ENCODE measurements around the gene PACSIN2.

The PACSIN2 gene

DNA sequence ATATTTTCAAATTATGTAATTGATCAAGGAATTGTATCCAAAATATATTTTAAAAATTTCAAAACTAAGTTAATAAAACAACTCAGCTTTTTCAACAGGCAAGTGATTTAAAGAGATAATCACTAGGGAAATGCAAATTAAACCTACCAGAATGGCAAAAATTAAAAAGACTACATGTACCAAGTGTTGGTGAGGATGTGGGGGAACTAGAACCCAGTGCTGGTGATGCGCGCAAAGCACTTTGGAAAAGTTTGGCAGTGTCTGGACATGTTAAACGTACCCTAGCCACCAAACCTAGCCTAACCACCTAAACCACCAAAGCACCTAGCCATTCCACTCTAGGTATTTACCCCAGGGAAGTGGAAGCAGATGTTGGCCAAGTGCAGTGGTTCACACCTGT, 22.9 kb downstream of the PACSIN2 start:
- Mint-ChIP-seq H3K4me3 (no peak overlapping the region), H3K4me1 (peaks cover 50% of the 10 kb centered on the region), H3K9me3 (peaks cover 8% of the 10 kb centered on the region), H3K27me3 (ENCODE audit: low read depth, poor library complexity) (no peaks in the 10 kb centered on the region), H3K27ac (no peak overlapping the region), H3K36me3 (ENCODE audit: low read depth) (peaks cover 26% of the 10 kb centered on the region)
- TF ChIP-seq, protein P1, sequence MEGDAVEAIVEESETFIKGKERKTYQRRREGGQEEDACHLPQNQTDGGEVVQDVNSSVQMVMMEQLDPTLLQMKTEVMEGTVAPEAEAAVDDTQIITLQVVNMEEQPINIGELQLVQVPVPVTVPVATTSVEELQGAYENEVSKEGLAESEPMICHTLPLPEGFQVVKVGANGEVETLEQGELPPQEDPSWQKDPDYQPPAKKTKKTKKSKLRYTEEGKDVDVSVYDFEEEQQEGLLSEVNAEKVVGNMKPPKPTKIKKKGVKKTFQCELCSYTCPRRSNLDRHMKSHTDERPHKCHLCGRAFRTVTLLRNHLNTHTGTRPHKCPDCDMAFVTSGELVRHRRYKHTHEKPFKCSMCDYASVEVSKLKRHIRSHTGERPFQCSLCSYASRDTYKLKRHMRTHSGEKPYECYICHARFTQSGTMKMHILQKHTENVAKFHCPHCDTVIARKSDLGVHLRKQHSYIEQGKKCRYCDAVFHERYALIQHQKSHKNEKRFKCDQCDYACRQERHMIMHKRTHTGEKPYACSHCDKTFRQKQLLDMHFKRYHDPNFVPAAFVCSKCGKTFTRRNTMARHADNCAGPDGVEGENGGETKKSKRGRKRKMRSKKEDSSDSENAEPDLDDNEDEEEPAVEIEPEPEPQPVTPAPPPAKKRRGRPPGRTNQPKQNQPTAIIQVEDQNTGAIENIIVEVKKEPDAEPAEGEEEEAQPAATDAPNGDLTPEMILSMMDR (IDR thresholded peaks at IDR 0.05), result no peak
- DNase-seq, result no peak

GRCh38 chr22:42991010-42991651, 23.8 kb downstream of the PACSIN2 start:
- TF ChIP-seq, protein P1 (IDR thresholded peaks at IDR 0.05), result no peak
- Mint-ChIP-seq H3K9me3 (peaks cover 8% of the 10 kb centered on the region), H3K27me3 (ENCODE audit: low read depth, poor library complexity) (no peaks in the 10 kb centered on the region), H3K4me3 (no peak overlapping the region), H3K4me1 (peaks cover 55% of the 10 kb centered on the region), H3K36me3 (ENCODE audit: low read depth) (peaks cover 26% of the 10 kb centered on the region), H3K27ac (peak overlapping the region; percentile 77)
- DNase-seq, result no peak

DNA sequence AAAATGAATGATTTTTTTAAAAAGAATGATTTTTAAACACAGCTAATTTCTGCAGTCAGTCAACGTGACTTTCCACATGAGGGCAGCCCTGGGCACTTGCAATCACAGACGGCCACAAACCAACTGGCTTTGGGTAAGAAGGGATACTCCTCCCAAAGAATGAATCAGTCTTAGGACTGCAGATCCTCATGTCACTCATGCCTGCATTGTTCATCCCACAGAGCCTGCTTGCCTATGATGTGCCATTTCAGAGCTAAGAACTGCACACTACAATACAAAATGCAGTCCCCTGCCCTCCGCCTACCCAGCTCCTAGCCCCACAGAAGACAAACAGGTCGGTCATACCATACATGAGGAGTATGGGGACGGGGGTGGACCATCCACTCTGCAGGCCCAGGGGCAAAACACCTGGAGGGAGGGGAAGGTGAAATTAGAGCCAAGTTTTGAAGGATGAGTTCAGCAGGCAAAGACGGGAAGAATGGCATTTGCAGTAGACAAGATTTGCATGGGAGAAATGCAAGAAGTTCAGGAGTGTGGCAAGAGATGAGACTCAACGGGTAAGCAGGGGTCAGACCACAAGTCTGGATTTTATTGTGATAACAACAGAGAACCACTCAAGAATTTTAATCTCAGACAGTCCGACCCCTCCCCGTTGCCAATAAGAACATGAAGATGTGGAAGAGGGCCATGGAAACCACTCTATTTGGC, 24.7 kb downstream of the PACSIN2 start:
- peaks cover 58% of the 10 kb centered on the region for H3K4me1 Mint-ChIP-seq
- H3K27ac Mint-ChIP-seq, result peak overlapping the region; percentile 30
- H3K27me3 Mint-ChIP-seq (ENCODE audit: low read depth, poor library complexity), result no peaks in the 10 kb centered on the region
- peaks cover 26% of the 10 kb centered on the region for H3K36me3 Mint-ChIP-seq (ENCODE audit: low read depth)
- peaks cover 8% of the 10 kb centered on the region for H3K9me3 Mint-ChIP-seq
- no peak overlapping the region for H3K4me3 Mint-ChIP-seq
- DNase-seq, result no peak
- TF ChIP-seq, protein P1 (IDR thresholded peaks at IDR 0.05), result no peak

GRCh38 chr22:42986115-42986514, 28.8 kb downstream of the PACSIN2 start:
- peak overlapping the region; percentile 97 for H3K27ac Mint-ChIP-seq
- no peak for DNase-seq
- no peaks in the 10 kb centered on the region for H3K27me3 Mint-ChIP-seq (ENCODE audit: low read depth, poor library complexity)
- TF ChIP-seq, protein P1 (IDR thresholded peaks at IDR 0.05), result no peak
- peak overlapping the region; percentile 19 for H3K4me3 Mint-ChIP-seq
- peaks cover 14% of the 10 kb centered on the region for H3K9me3 Mint-ChIP-seq
- peaks cover 46% of the 10 kb centered on the region for H3K4me1 Mint-ChIP-seq
- peaks cover 12% of the 10 kb centered on the region for H3K36me3 Mint-ChIP-seq (ENCODE audit: low read depth)

- H3K9me3 Mint-ChIP-seq, result peaks cover 14% of the 10 kb centered on the region
- peaks cover 12% of the 10 kb centered on the region for H3K36me3 Mint-ChIP-seq (ENCODE audit: low read depth)
- H3K4me1 Mint-ChIP-seq, result peaks cover 40% of the 10 kb centered on the region
- TF ChIP-seq, protein P1 (IDR thresholded peaks at IDR 0.05), result no peak
- H3K27ac Mint-ChIP-seq, result peak overlapping the region; percentile 97
- H3K4me3 Mint-ChIP-seq, result no peak overlapping the region
- H3K27me3 Mint-ChIP-seq (ENCODE audit: low read depth, poor library complexity), result no peaks in the 10 kb centered on the region
- no peak for DNase-seq
Observed at GRCh38 chr22:42985531-42985905, 29.4 kb downstream of the PACSIN2 start.

Measured in nephron progenitor cell (in vitro differentiated cells).